H1 (cell line): ENCODE results near the gene DNAI1. TPM values are rescaled to one million over a fixed set of nuclear protein-coding genes. Genes with fewer than 3 reads are reported as not detected.

ENCODE experiments used
- CTCF ChIA-PET: fragments of 300-600 bp; sonication (Branson Sonifier 250); formaldehyde crosslinking; loops from one replicate; lab custom pipeline; 2021; ENCODE audit not compliant: partially characterized antibody; lab: Charles Lee
- POLR2A ChIA-PET: fragments of 300-600 bp; sonication (Branson Sonifier 250); formaldehyde crosslinking; loops from one replicate; lab custom pipeline; 2021; ENCODE audit warnings: inconsistent platforms; ENCODE audit not compliant: partially characterized antibody; lab: Charles Lee
- DNase-seq, 2 experiments: peaks; one replicate each; pipeline versions ENCODE4 v3.0.0 to v3.0.0-alpha.2; 2010 to 2022; ENCODE audit warnings: low spot score in 2 of 2, low read depth in 1 of 2, mixed read lengths in 1 of 2
- FAIRE-seq: peaks from 2 replicates; lab custom pipeline; 2011; peaks lifted over from hg19 to GRCh38; lab: Jason Lieb, UNC
- H2AFZ ChIP-seq: 2 replicates; pipeline ENCODE4 v1.8.1; 2012; ENCODE audit warnings: low read length, inconsistent platforms
- H2AK5ac ChIP-seq: 2 replicates; pipeline ENCODE4 v1.6.1; 2013; ENCODE audit warnings: low read depth, low read length
- H2BK120ac ChIP-seq: replicated peaks from 2 replicates; pipeline ENCODE3; 2013; ENCODE audit warnings: low read depth, low read length, inconsistent platforms
- H2BK12ac ChIP-seq: 2 replicates; pipeline ENCODE4 v1.6.1; 2013; ENCODE audit warnings: low read depth, low read length
- H2BK15ac ChIP-seq: 2 replicates; pipeline ENCODE4 v1.6.1; 2013; ENCODE audit warnings: low read length
- H2BK20ac ChIP-seq: 2 replicates; pipeline ENCODE4 v1.6.1; 2013; ENCODE audit warnings: low read length
- H2BK5ac ChIP-seq: 2 replicates; pipeline ENCODE4 v1.6.1; 2013; ENCODE audit warnings: low read depth, low read length
- H3K14ac ChIP-seq: 2 replicates; pipeline ENCODE4 v1.6.1; 2013; ENCODE audit warnings: inconsistent platforms; ENCODE audit not compliant: insufficient read length
- H3K18ac ChIP-seq: 2 replicates; pipeline ENCODE4 v1.6.1; 2013; ENCODE audit warnings: low read length; ENCODE audit errors: extremely low read depth
- H3K23ac ChIP-seq: 2 replicates; pipeline ENCODE4 v1.6.1; 2013; ENCODE audit warnings: inconsistent platforms; ENCODE audit not compliant: insufficient read length
- H3K23me2 ChIP-seq: 2 replicates; pipeline ENCODE4 v1.6.1; 2013; ENCODE audit warnings: low read depth, low read length
- H3K27ac ChIP-seq: 2 replicates; pipeline ENCODE4 v1.6.1; 2011; ENCODE audit warnings: low read depth, low read length, inconsistent platforms
- H3K27me3 ChIP-seq, 4 experiments: replicated peaks in 1 of 4; 1 replicate in 1 of 4; 2 replicates in 3 of 4; pipeline versions ENCODE4 v1.6.1 to v1.8.1; 2011 to 2013; ENCODE audit warnings: low read length in 3 of 4, mild to moderate bottlenecking in 3 of 4, inconsistent platforms in 2 of 4, mixed read lengths in 2 of 4, moderate library complexity in 1 of 4; ENCODE audit not compliant: control insufficient read depth in 3 of 4, insufficient read depth in 3 of 4; ENCODE audit errors: extremely low read depth in 1 of 4
- H3K36me3 ChIP-seq, 4 experiments: 2 replicates each; pipeline versions ENCODE4 v1.6.1 to v1.8.1; 2011 to 2013; ENCODE audit warnings: mild to moderate bottlenecking in 4 of 4, low read length in 3 of 4, moderate library complexity in 2 of 4, control low read depth in 1 of 4, inconsistent platforms in 1 of 4; ENCODE audit not compliant: insufficient read depth in 4 of 4, control insufficient read depth in 2 of 4
- H3K4ac ChIP-seq: replicated peaks from 2 replicates; pipeline ENCODE3; 2013; ENCODE audit warnings: low read length, low read depth, mixed read lengths, inconsistent platforms; ENCODE audit not compliant: insufficient read length
- H3K4me1 ChIP-seq, 4 experiments: replicated peaks in 1 of 4; 1 replicate in 1 of 4; 2 replicates in 3 of 4; pipeline versions ENCODE4 v1.6.1 to v1.8.1; 2011 to 2013; ENCODE audit warnings: low read length in 3 of 4, inconsistent platforms in 2 of 4, mixed read lengths in 1 of 4; ENCODE audit not compliant: insufficient read depth in 4 of 4, control insufficient read depth in 3 of 4
- H3K4me2 ChIP-seq, 2 experiments: 2 replicates each; pipeline versions ENCODE4 v1.6.1 to v1.8.1; 2011 to 2013; ENCODE audit warnings: low read depth in 2 of 2, low read length in 2 of 2, control low read depth in 1 of 2, inconsistent platforms in 1 of 2, mild to moderate bottlenecking in 1 of 2; ENCODE audit not compliant: insufficient read depth in 1 of 2
- H3K4me3 ChIP-seq, 4 experiments: fragments of 200-600, 300-600 bp in 1 of 4; sonication (generic), shearing (Covaris generic), sonication (Bioruptor Twin) in 1 of 4; 2 replicates each; pipeline versions ENCODE4 v1.5.1 to v1.8.1; 2011 to 2016; ENCODE audit warnings: low read length in 4 of 4, low read depth in 3 of 4, control low read depth in 2 of 4, inconsistent platforms in 2 of 4, mild to moderate bottlenecking in 2 of 4, mixed read lengths in 1 of 4, moderate library complexity in 1 of 4; ENCODE audit not compliant: insufficient read depth in 2 of 4; ENCODE audit errors: extremely low read depth in 1 of 4
- H3K56ac ChIP-seq: replicated peaks from 2 replicates; pipeline ENCODE3; 2013; ENCODE audit warnings: low read depth, mild to moderate bottlenecking, mixed read lengths, low read length, inconsistent platforms; ENCODE audit not compliant: insufficient read length
- H3K79me1 ChIP-seq: 2 replicates; pipeline ENCODE4 v1.6.1; 2013; ENCODE audit warnings: low read depth, low read length, control low read depth
- H3K79me2 ChIP-seq, 2 experiments: 2 replicates each; pipeline versions ENCODE4 v1.6.1 to v1.8.1; 2012 to 2013; ENCODE audit warnings: low read length in 2 of 2, mild to moderate bottlenecking in 2 of 2, inconsistent platforms in 1 of 2; ENCODE audit not compliant: insufficient read depth in 2 of 2, control insufficient read depth in 1 of 2
- H3K9ac ChIP-seq, 4 experiments: replicated peaks in 1 of 4; 1 replicate in 1 of 4; 2 replicates in 3 of 4; pipeline versions ENCODE4 v1.6.1 to v1.8.1; 2011 to 2013; ENCODE audit warnings: low read depth in 3 of 4, low read length in 3 of 4, control low read depth in 2 of 4, mild to moderate bottlenecking in 2 of 4, moderate library complexity in 2 of 4, inconsistent platforms in 1 of 4; ENCODE audit errors: extremely low read depth in 1 of 4
- H3K9me3 ChIP-seq, 2 experiments: 2 replicates each; pipeline versions ENCODE4 v1.6.1 to v1.8.1; 2012 to 2013; ENCODE audit warnings: mild to moderate bottlenecking in 2 of 2, moderate library complexity in 2 of 2, control low read depth in 1 of 2, inconsistent platforms in 1 of 2, low read depth in 1 of 2, low read length in 1 of 2, mixed read lengths in 1 of 2; ENCODE audit not compliant: insufficient read depth in 2 of 2
- H4K20me1 ChIP-seq, 2 experiments: replicated peaks in 1 of 2; 2 replicates each; pipeline versions ENCODE3 to v1.8.1; 2011 to 2013; ENCODE audit warnings: inconsistent platforms in 2 of 2, low read length in 2 of 2, mild to moderate bottlenecking in 1 of 2; ENCODE audit not compliant: insufficient read depth in 2 of 2, control insufficient read depth in 1 of 2
- H4K5ac ChIP-seq: 2 replicates; pipeline ENCODE4 v1.6.1; 2013; ENCODE audit warnings: low read length, low read depth, mixed read lengths, inconsistent platforms; ENCODE audit not compliant: insufficient read length
- H4K8ac ChIP-seq: 2 replicates; pipeline ENCODE4 v1.8.0; 2013; ENCODE audit warnings: mild to moderate bottlenecking, moderate library complexity, low read length, inconsistent platforms; ENCODE audit not compliant: insufficient read depth; ENCODE audit errors: extremely low read depth
- H4K91ac ChIP-seq: replicated peaks from 2 replicates; pipeline ENCODE3; 2013; ENCODE audit warnings: low read length, mixed read lengths, inconsistent platforms; ENCODE audit not compliant: insufficient read length
- CBX5 ChIP-seq: fragments of 300-800, 300-1000 bp; sonication (generic); IDR thresholded peaks from 2 replicates; pipeline ENCODE4 v1.7.1; 2016; ENCODE audit warnings: antibody characterized with exemption, low read length, low read depth
- CBX8 ChIP-seq: fragments of 300-800, 300-1000 bp; sonication (generic); IDR thresholded peaks from 2 replicates; pipeline ENCODE4 v1.7.1; 2016; ENCODE audit warnings: low read depth, low read length, borderline replicate concordance
- CEBPB ChIP-seq: IDR thresholded peaks from 2 replicates; pipeline ENCODE4 v1.6.1; 2012; ENCODE audit warnings: low read depth, low read length
- EZH2 ChIP-seq: fragments of 200-600 bp; sonication (generic); IDR thresholded peaks from 2 replicates; pipeline ENCODE4 v1.7.1; 2012; ENCODE audit warnings: low read depth, mild to moderate bottlenecking, moderate library complexity, low read length, inconsistent platforms; ENCODE audit not compliant: severe bottlenecking
- FOSL1 ChIP-seq: IDR thresholded peaks from 2 replicates; pipeline ENCODE4 v1.6.1; 2011; ENCODE audit warnings: mild to moderate bottlenecking, low read depth, low read length, moderate library complexity; ENCODE audit not compliant: insufficient read depth
- GTF2F1 ChIP-seq: IDR thresholded peaks from 2 replicates; pipeline ENCODE4 v1.6.1; 2012; ENCODE audit warnings: low read depth, low read length, improper control_type of control experiment, borderline replicate concordance
- HDAC6 ChIP-seq: IDR thresholded peaks from one replicate; pipeline ENCODE4 v1.7.1; 2012; ENCODE audit warnings: low read depth, mild to moderate bottlenecking, inconsistent platforms, low read length, moderate library complexity
- JUN ChIP-seq: IDR thresholded peaks from 2 replicates; pipeline ENCODE4 v1.6.1; 2011; ENCODE audit warnings: low read depth, mild to moderate bottlenecking, improper control_type of control experiment, low read length
- KDM1A ChIP-seq: fragments of 200-600, 300-600 bp; sonication (generic); IDR thresholded peaks from 2 replicates; pipeline ENCODE4 v1.7.1; 2016; ENCODE audit warnings: mild to moderate bottlenecking, low read length, borderline replicate concordance
- POU5F1 ChIP-seq: IDR thresholded peaks from 2 replicates; pipeline ENCODE4 v1.6.1; 2011; ENCODE audit warnings: low read depth, mild to moderate bottlenecking, low read length, moderate library complexity
- SIRT6 ChIP-seq: IDR thresholded peaks from one replicate; pipeline ENCODE4 v1.7.1; 2012; ENCODE audit warnings: low read length, inconsistent platforms
- SP4 ChIP-seq: IDR thresholded peaks from 2 replicates; pipeline ENCODE4 v1.6.1; 2012; ENCODE audit warnings: low read length, inconsistent platforms
- TCF12 ChIP-seq: IDR thresholded peaks from 2 replicates; pipeline ENCODE4 v1.6.1; 2011; ENCODE audit warnings: low read depth, mild to moderate bottlenecking, low read length
- WGBS, 2 experiments: shearing (Covaris generic) in 1 of 2; methylation state at CpG; one replicate each; pipeline versions ENCODE4 v1.1.6 to v1.1.7; 2013 to 2015; ENCODE audit warnings: low lambda C conversion rate in 2 of 2, mixed read lengths in 2 of 2, inconsistent platforms in 1 of 2, low coverage in 1 of 2, missing lambda C conversion rate in 1 of 2; ENCODE audit not compliant: insufficient replicate concordance in 2 of 2, insufficient coverage in 1 of 2, insufficient read length in 1 of 2; ENCODE audit errors: extremely low coverage in 1 of 2, missing lambda C conversion rate in 1 of 2; 5-methylcytosine and 5-hydroxymethylcytosine counted together
- polyA plus RNA-seq, 7 experiments: library from polyadenylated mRNA; depleted of rRNA in 3 of 7; stranded (reverse) in 5 of 7; unstranded in 2 of 7; fragments of >200 nt in 5 of 7; fragments of 200-250 nt in 2 of 7; gene quantifications; 1 replicate in 5 of 7; 2 replicates in 1 of 7; 4 replicates in 1 of 7; pipeline versions ENCODE4 v1.2.1 to v1.2.3, GENCODE V29; 2011 to 2013; ENCODE audit warnings: missing spikeins in 2 of 7, mixed read lengths in 2 of 7
- total RNA-seq: library from RNA; stranded (reverse); fragmentation: NEBNext Ultra II Directional; extraction: Animal tissue kit (Norgen Biotek cat#: 25700); gene quantifications from 2 replicates; pipeline ENCODE4 v1.2.1, GENCODE V29; 2021
- TF ChIP-seq, protein P1 (sequence below): IDR thresholded peaks from 2 replicates; pipeline ENCODE4 v1.6.1; 2012; ENCODE audit warnings: inconsistent platforms

Gene DNAI1
- total and polyA plus RNA-seq, 2 of the 8 experiments (the other 6 are each of a cell fraction or from before 2014, with no cell fraction given): 0.37 to 0.54 TPM

DNA sequence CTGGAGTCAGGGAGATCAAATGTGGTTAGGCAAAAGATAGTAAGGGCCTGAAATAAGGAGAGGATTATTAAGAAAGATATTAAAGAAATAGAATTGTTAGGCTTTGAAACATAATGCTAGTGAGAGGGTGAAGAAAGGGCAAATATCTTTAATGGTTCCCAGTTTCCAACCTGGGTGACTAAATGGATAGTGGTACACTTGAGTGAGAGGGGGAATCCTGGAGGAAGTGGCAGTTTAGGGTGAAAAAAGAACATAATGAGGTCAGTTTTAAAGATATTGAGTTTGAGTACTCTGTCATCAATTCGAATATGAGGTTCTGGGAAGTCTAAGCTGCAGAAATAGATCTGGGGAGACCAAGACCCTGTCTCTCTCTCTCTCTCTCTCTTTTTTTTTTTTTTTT, 18.9 kb downstream of the DNAI1 start:
- WGBS, 2 experiments: 75% methylated on average over 1 of the region's 1 CpG; no CpG with 5 or more reads in 1 of the 2 experiments
- no peak overlapping the region for H3K18ac ChIP-seq
- no peaks in the 10 kb centered on the region for H4K20me1 ChIP-seq
- no peak overlapping the region for H3K56ac ChIP-seq
- no peak overlapping the region for H4K5ac ChIP-seq
- no peak overlapping the region for H2BK15ac ChIP-seq
- CTCF ChIA-PET: interaction anchor here (0.9 to 2.0 kb wide), 7 partner anchors 8 to 126 kb away, joined by 3 to 5 read pairs (median 3); no protein-coding TSS in a partner anchor
- no peaks in the 10 kb centered on the region for H3K79me2 ChIP-seq
- FAIRE-seq (no peak), DNase-seq (no peak)
- H2BK120ac ChIP-seq: no peak overlapping the region
- no peak overlapping the region for H2AFZ ChIP-seq
- no peak overlapping the region for H4K91ac ChIP-seq
- no peak overlapping the region for H3K4ac ChIP-seq
- H2AK5ac ChIP-seq: no peak overlapping the region
- H3K9me3 ChIP-seq: peaks cover 0 to under 1% of the 10 kb centered on the region in 2 experiments; a peak in 1 of 4 replicates
- no peaks in the 10 kb centered on the region for H3K79me1 ChIP-seq
- H3K4me3 ChIP-seq: no peak overlapping the region
- H3K14ac ChIP-seq: no peak overlapping the region
- H3K23me2 ChIP-seq: no peaks in the 10 kb centered on the region; the same call in 1 of the 2 replicates
- H3K4me1 ChIP-seq: no peaks in the 10 kb centered on the region
- H2BK20ac ChIP-seq: no peak overlapping the region
- H4K8ac ChIP-seq: no peak overlapping the region
- no peak overlapping the region for H2BK12ac ChIP-seq
- H2BK5ac ChIP-seq: no peak overlapping the region
- H3K27ac ChIP-seq: no peak overlapping the region
- POLR2A ChIA-PET: interaction anchor here (0.6 kb wide), 1 partner anchor 472 kb away, joined by 3 read pairs; no protein-coding TSS in a partner anchor
- H3K36me3 ChIP-seq: no peaks in the 10 kb centered on the region
- H3K23ac ChIP-seq: no peak overlapping the region
- H3K9ac ChIP-seq: no peak overlapping the region
- H3K27me3 ChIP-seq: no peaks in the 10 kb centered on the region; a peak in 1 of 7 replicates
- H3K4me2 ChIP-seq: no peak overlapping the region
- no peak for TF ChIP-seq TCF12
- TF ChIP-seq FOSL1: no peak
- no peak for TF ChIP-seq GTF2F1
- no peak for TF ChIP-seq CBX8
- no peak for TF ChIP-seq CEBPB
- no peak for TF ChIP-seq SP4
- no peak for TF ChIP-seq JUN
- TF ChIP-seq EZH2: no peak
- no peak for TF ChIP-seq SIRT6
- no peak for TF ChIP-seq HDAC6
- no peak for TF ChIP-seq KDM1A
- no peak for TF ChIP-seq POU5F1
- TF ChIP-seq, protein P1, sequence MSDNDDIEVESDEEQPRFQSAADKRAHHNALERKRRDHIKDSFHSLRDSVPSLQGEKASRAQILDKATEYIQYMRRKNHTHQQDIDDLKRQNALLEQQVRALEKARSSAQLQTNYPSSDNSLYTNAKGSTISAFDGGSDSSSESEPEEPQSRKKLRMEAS: no peak
- TF ChIP-seq CBX5: no peak
